B cell (primary cell): ENCODE data around the gene PTMA.

Experiments
- CTCF ChIP-seq: fragments of 200-600 bp; IDR thresholded peaks from one replicate; pipeline ENCODE4 v1.8.0; 2022; ENCODE audit warnings: antibody characterized with exemption, mild to moderate bottlenecking
- EZH2 ChIP-seq: IDR thresholded peaks from 2 replicates; pipeline ENCODE4 v1.6.1; 2012; ENCODE audit warnings: borderline replicate concordance, low read depth, mild to moderate bottlenecking, moderate library complexity, low read length; ENCODE audit not compliant: insufficient read depth, poor library complexity, severe bottlenecking

- no peak for TF ChIP-seq CTCF
- no peak for TF ChIP-seq EZH2
These were observed 40.8 kb upstream of the PTMA start for GRCh38 chr2:231667496-231667895.
